Renal cortical epithelial cell (primary cell): ENCODE data around the gene ZBTB34. TPM values are rescaled to one million over a fixed set of nuclear protein-coding genes. Genes with fewer than 3 reads are reported as not detected.

Experiments used
- DNase-seq: peaks from one replicate; pipeline ENCODE4 v3.0.0-alpha.2; 2011; ENCODE audit warnings: low read depth
- total RNA-seq: library from RNA; depleted of rRNA; stranded (reverse); fragments of >200 nt; gene quantifications from 2 replicates; pipeline ENCODE4 v1.2.3, GENCODE V29; 2014

Gene ZBTB34
- total RNA-seq, 1 donor from 2014 or later = 19.5 TPM

- DNase-seq = no peak
These were observed 65.9 kb downstream of the ZBTB34 start for GRCh38 chr9:126926364-126926763.

- DNase-seq = peak; percentile 56
These were observed 67.0 kb downstream of the ZBTB34 start for GRCh38 chr9:126927419-126927818.

GRCh38 chr9:126932871-126933321 lies 72.5 kb downstream of the ZBTB34 start:
- DNase-seq = no peak

GRCh38 chr9:126933334-126933980 lies 73.0 kb downstream of the ZBTB34 start:
- DNase-seq = no peak

GRCh38 chr9:126934441-126934840 lies 74.0 kb downstream of the ZBTB34 start:
- no peak for DNase-seq

Other genes starting within 250 kb of the ZBTB34 start
- 0.17 TPM in 1 of 2 replicates, not detected in the other for gene LMX1B, start 246.7 kb upstream of the ZBTB34 start, total RNA-seq
- gene ZBTB43, start 55.6 kb upstream of the ZBTB34 start, total RNA-seq = 12.7 and 16.6 TPM in 2 replicates
- 1.4 and 5.4 TPM in 2 replicates for gene RALGPS1, start 54.1 kb downstream of the ZBTB34 start, total RNA-seq